ENCODE data around the gene CLDN10.

DNA sequence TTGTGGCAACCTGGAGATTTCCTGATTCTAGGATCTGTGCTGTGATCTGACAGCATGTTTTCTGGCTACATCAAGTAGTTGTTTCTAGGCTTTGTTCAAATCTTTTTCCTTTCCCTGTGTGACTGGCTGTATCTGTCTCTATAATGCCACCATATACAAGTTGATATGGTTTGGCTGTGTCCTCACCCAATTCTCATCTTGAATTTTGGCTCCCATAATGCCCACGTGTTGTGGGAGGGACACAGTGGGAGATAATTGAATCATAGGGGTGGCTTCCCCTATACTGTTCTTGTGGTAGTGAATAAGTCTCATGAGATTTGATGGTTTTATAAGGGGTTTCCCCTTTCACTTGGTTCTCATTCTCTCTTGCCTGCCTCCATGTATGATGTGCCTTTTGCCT is 24.6 kb upstream of the CLDN10 start:
- TF ChIP-seq CTCF (IDR thresholded peaks at IDR 0.05; ENCODE audit: insufficient read depth, low read depth, low read length) (no peak), EZH2 (IDR thresholded peaks at IDR 0.05; ENCODE audit: insufficient read depth, low read length) (no peak)

All from astrocyte (in vitro differentiated cells and primary cell).